Panc1 (cell line): ENCODE measurements around the gene MGA. TPM values are rescaled to one million over a fixed set of nuclear protein-coding genes. Genes with fewer than 3 reads are reported as not detected.

Source experiments
- ATAC-seq: fragments of 200-7000 bp; cut with Tn5 transposase; 2 replicates; pipeline ENCODE4 v1.9.1; 2020; ENCODE audit warnings: mild to moderate bottlenecking, moderate library complexity
- BruUV-seq: library from RNA; stranded (reverse); fragments of 400-500 nt; replicated peaks from 2 replicates; lab custom pipeline; 2021; lab: Mats Ljungman, UMichigan
- CTCF ChIA-PET: fragments of 300-600 bp; sonication (Branson Sonifier 250); formaldehyde crosslinking; loops from one replicate; lab custom pipeline; 2022; ENCODE audit warnings: antibody characterized with exemption; lab: Charles Lee
- POLR2A ChIA-PET: fragments of 300-600 bp; sonication (Branson Sonifier 250); formaldehyde crosslinking; loops from one replicate; lab custom pipeline; 2022; ENCODE audit warnings: antibody characterized with exemption; lab: Charles Lee
- DNase-seq: peaks from one replicate; pipeline ENCODE4 v3.0.0-alpha.2; 2010; ENCODE audit warnings: low read depth, low spot score
- H3K27ac ChIP-seq: 2 replicates; pipeline ENCODE4 v1.5.1; 2011; ENCODE audit warnings: mild to moderate bottlenecking, low read length, inconsistent platforms
- H3K27me3 ChIP-seq: fragments of 200-500 bp; sonication (Bioruptor generic); 2 replicates; pipeline ENCODE4 v1.6.0; 2014; ENCODE audit warnings: low read length, inconsistent platforms; ENCODE audit not compliant: control insufficient read depth, insufficient read depth
- H3K36me3 ChIP-seq: fragments of 200-500 bp; sonication (Bioruptor generic); 2 replicates; pipeline ENCODE4 v1.5.1; 2014; ENCODE audit warnings: inconsistent platforms, mild to moderate bottlenecking, low read length, moderate library complexity; ENCODE audit not compliant: control insufficient read depth, insufficient read depth
- H3K4me1 ChIP-seq: 2 replicates; pipeline ENCODE4 v1.5.1; 2011; ENCODE audit warnings: inconsistent platforms, mild to moderate bottlenecking, low read length, moderate library complexity; ENCODE audit not compliant: control insufficient read depth, insufficient read depth
- H3K4me3 ChIP-seq, 2 experiments: 2 replicates each; pipeline ENCODE4 v1.5.1; 2011 to 2012; ENCODE audit warnings: low read depth in 2 of 2, low read length in 2 of 2, mild to moderate bottlenecking in 2 of 2, inconsistent platforms in 1 of 2, moderate library complexity in 1 of 2
- H3K9me3 ChIP-seq: fragments of 200-500 bp; sonication (Bioruptor generic); 2 replicates; pipeline ENCODE4 v1.5.1; 2014; ENCODE audit warnings: low read depth, mild to moderate bottlenecking, inconsistent platforms, low read length, moderate library complexity; ENCODE audit not compliant: control insufficient read depth, insufficient read depth
- CTCF ChIP-seq: fragments of 450-650 bp; IDR thresholded peaks from 2 replicates; pipeline ENCODE4 v1.5.1; 2017; ENCODE audit warnings: mild to moderate bottlenecking
- POLR2AphosphoS5 ChIP-seq: IDR thresholded peaks from 2 replicates; pipeline ENCODE4 v1.6.1; 2012; ENCODE audit warnings: mild to moderate bottlenecking, low read depth, low read length, moderate library complexity
- SIN3A ChIP-seq: IDR thresholded peaks from 2 replicates; pipeline ENCODE4 v1.6.1; 2012; ENCODE audit warnings: low read depth, mild to moderate bottlenecking, low read length, moderate library complexity, borderline replicate concordance; ENCODE audit not compliant: insufficient read depth
- TCF7L2 ChIP-seq: IDR thresholded peaks from 2 replicates; pipeline ENCODE4 v1.6.1; 2011; ENCODE audit warnings: mild to moderate bottlenecking, low read depth, low read length, inconsistent platforms
- in situ Hi-C: cut with HindIII; loops from 2 replicates; pipeline ENCODE4 v1.10.0; 2016; ENCODE audit warnings: low sequenced_read_pairs, low pct_unique_long_range_greater_than_20kb
- intact Hi-C: fragments of 100-400 bp; cut with micrococcal nuclease; formaldehyde crosslinking; loops from one replicate; pipeline ENCODE4 v1.10.0; 2022; ENCODE audit not compliant: unreplicated experiment
- total RNA-seq: library from RNA; stranded (reverse); gene quantifications from one replicate; pipeline ENCODE4 v1.2.1, GENCODE V29; 2021; ENCODE audit not compliant: unreplicated experiment
- TF ChIP-seq, protein P1 (sequence below), 2 experiments: IDR thresholded peaks; 2 replicates each; pipeline ENCODE4 v1.6.1; 2011 to 2012; ENCODE audit warnings: low read depth in 2 of 2, control low read depth in 1 of 2, low read length in 1 of 2, mild to moderate bottlenecking in 1 of 2, moderate library complexity in 1 of 2; ENCODE audit not compliant: insufficient read depth in 1 of 2

The MGA gene
- total RNA-seq, 1 experiment from 2014 or later = 43.6 TPM

DNA sequence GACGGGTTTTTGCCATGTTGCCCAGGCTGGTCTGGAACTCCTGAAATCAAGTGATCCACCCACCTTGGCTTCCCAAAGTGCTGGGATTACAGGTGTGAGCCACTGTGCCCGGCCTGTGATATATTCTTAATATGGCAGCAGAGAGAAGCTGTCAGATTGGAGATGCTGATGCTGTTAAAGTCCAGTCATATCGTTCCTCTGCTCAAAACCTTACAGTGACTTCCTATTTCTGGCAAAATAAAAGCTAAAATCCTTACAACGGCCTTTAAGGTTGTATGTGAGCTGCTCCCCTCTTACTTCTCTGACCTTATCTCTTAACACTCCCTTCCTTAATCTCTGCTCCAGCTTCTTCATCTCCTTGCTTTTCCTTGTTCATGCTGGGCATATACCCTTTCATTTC, 26.6 kb upstream of the MGA start:
- DNase-seq (no peak), ATAC-seq (no peak)
- TF ChIP-seq, protein P1, sequence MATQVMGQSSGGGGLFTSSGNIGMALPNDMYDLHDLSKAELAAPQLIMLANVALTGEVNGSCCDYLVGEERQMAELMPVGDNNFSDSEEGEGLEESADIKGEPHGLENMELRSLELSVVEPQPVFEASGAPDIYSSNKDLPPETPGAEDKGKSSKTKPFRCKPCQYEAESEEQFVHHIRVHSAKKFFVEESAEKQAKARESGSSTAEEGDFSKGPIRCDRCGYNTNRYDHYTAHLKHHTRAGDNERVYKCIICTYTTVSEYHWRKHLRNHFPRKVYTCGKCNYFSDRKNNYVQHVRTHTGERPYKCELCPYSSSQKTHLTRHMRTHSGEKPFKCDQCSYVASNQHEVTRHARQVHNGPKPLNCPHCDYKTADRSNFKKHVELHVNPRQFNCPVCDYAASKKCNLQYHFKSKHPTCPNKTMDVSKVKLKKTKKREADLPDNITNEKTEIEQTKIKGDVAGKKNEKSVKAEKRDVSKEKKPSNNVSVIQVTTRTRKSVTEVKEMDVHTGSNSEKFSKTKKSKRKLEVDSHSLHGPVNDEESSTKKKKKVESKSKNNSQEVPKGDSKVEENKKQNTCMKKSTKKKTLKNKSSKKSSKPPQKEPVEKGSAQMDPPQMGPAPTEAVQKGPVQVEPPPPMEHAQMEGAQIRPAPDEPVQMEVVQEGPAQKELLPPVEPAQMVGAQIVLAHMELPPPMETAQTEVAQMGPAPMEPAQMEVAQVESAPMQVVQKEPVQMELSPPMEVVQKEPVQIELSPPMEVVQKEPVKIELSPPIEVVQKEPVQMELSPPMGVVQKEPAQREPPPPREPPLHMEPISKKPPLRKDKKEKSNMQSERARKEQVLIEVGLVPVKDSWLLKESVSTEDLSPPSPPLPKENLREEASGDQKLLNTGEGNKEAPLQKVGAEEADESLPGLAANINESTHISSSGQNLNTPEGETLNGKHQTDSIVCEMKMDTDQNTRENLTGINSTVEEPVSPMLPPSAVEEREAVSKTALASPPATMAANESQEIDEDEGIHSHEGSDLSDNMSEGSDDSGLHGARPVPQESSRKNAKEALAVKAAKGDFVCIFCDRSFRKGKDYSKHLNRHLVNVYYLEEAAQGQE (IDR thresholded peaks at IDR 0.05; ENCODE audit: insufficient read depth in 1 of 2, low read depth in 2 of 2, low read length in 1 of 2) = no peak
- TF ChIP-seq TCF7L2 (no peak), POLR2AphosphoS5 (no peak), CTCF (no peak), SIN3A (no peak)
- H3K27me3 ChIP-seq = no peaks in the 10 kb centered on the region
- POLR2A ChIA-PET = no interaction called here
- in situ Hi-C loops (no loop called here), intact Hi-C loops (no loop called here)
- no peaks in the 10 kb centered on the region for H3K9me3 ChIP-seq
- CTCF ChIA-PET = no interaction called here
- peak overlapping the region; percentile 36; the same call in 1 of the 2 replicates for H3K27ac ChIP-seq
- BruUV-seq = no TSS peak
- H3K36me3 ChIP-seq = no peaks in the 10 kb centered on the region
- peaks cover 35% of the 10 kb centered on the region for H3K4me1 ChIP-seq
- H3K4me3 ChIP-seq = no peak overlapping the region

GRCh38 chr15:41634072-41634626, 26.1 kb upstream of the MGA start:
- peak overlapping the region; percentile 36; the same call in 1 of the 2 replicates for H3K27ac ChIP-seq
- no peak for TF ChIP-seq POLR2AphosphoS5
- TF ChIP-seq TCF7L2 = no peak
- H3K4me1 ChIP-seq = peaks cover 35% of the 10 kb centered on the region
- POLR2A ChIA-PET = no interaction called here
- H3K36me3 ChIP-seq = no peaks in the 10 kb centered on the region
- intact Hi-C loops = no loop called here
- DNase-seq (no peak), ATAC-seq (no peak)
- in situ Hi-C loops = no loop called here
- CTCF ChIA-PET = no interaction called here
- no peaks in the 10 kb centered on the region for H3K27me3 ChIP-seq
- BruUV-seq = no TSS peak
- no peaks in the 10 kb centered on the region for H3K9me3 ChIP-seq
- no peak overlapping the region for H3K4me3 ChIP-seq

- DNase-seq (no peak), ATAC-seq (no peak)
- Histone ChIP-seq H3K27ac (peak overlapping the region; percentile 12; the same call in 1 of the 2 replicates), H3K27me3 (no peaks in the 10 kb centered on the region), H3K9me3 (no peaks in the 10 kb centered on the region), H3K4me3 (no peak overlapping the region), H3K36me3 (no peaks in the 10 kb centered on the region), H3K4me1 (peaks cover 24% of the 10 kb centered on the region)
- in situ Hi-C loops (no loop called here), intact Hi-C loops (no loop called here)
- ChIA-PET CTCF (no interaction called here), POLR2A (interaction anchor here (0.7 kb wide), 1 partner anchor 117 kb away, joined by 9 read pairs; no protein-coding TSS in a partner anchor)
- TF ChIP-seq POLR2AphosphoS5 (no peak), CTCF (no peak), TCF7L2 (no peak), SIN3A (no peak)
- TF ChIP-seq, protein P1 (IDR thresholded peaks at IDR 0.05; ENCODE audit: insufficient read depth in 1 of 2, low read depth in 2 of 2, low read length in 1 of 2) = no peak
- TSS peak; percentile 33 for BruUV-seq
Observed at GRCh38 chr15:41637086-41637485, 23.1 kb upstream of the MGA start.
